Inferior parietal cortex (tissue), 1 donor: ENCODE results near the gene EFTUD2.

Experiments used
- DNase-seq: peaks from one replicate; pipeline ENCODE4 v3.0.0-alpha.2; 2016; ENCODE audit errors: extremely low spot score

The EFTUD2 gene

DNA sequence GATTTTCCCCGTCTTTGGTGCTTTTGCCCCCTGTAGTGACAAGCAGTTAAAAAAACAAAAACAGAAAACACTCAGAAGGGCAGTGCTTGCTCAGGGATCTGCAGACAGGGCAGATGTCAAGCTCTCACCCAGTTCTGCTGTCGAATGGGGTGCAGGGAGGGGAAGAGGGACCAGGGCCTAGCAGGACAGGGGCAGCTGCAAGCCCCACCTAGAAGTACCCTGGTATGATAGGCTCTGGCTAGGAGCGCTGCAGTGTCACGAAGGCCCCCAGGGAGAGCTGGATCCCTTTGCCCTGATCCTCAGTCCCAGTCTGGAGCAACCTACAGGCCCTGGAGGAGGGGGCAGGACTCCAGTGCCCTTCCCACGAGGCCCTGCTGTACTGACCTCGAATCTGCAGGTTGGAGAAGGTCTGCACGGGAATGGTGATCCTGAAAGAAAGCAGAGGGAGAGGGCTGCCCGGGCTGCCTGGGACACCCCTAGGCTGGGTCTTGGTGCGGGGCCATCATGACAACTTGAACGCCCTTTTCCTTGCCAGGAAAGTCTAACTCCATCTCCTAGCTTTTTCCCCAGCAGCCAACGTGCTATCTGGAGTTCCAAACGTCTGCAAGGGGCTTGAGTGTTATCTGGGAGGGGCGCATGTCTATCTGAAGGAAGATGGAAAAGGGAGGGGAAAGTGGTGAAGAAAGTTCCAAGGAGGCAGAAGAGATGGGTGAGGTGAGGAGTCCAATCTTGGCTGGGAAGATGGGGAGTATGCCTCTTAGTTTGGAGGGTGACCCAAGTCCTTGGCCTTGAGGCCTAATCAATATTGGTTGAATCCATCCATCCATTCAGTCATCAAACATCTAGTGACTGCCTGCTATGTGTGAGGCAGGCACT, 11.2 kb upstream of the EFTUD2 start:
- DNase-seq, result no peak

DNA sequence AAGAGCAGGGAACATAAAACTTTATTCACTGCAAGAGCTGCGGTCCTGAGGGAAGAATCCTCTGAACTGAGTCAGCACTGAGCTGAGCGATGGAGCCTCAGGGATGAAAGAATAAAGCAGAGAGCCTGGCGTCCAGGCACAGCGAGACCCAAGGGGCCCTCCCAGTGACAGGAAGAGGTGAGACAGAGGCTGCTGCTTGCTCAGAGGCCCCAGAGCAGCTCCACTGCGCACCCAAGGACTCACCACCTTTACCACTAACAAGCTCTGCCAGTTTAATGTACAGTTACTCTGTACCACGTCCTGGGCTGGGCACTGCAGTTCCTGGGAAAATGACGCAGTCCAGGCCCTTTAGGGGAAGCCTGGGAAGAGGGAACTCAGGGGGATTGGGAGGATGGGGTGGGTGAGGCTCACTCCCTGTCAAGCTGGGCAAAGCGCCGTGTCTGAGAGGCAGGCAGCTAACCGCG, 10.5 kb upstream of the EFTUD2 start:
- no peak for DNase-seq

DNA sequence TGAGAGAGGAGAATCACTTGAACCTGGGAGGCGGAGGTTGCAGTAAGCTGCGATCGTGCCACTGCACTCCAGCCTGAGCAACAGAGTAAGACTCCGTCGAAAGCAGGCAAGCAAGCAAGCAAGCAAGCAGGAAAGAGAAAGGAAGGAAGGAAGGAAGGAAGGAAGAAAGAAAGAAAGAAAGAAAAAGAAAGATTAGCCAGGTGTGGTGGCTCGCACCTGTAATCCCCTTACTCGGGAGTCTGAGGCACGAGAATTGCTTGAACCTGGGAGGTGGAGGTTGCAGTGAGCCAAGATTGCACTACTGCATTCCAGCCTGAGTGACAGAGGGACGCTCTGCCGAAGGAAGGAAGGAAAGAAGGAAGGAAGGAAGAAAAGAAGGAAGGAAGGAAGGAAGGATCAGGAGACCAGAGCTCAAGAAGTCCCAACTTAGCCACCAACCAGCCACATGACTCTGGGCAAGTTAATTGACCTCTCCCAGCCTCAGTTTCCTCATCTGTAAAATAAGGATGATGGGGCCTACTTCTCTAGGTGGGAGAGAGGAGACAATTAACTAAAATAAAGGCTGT, 9.6 kb upstream of the EFTUD2 start:
- DNase-seq, result no peak

DNA sequence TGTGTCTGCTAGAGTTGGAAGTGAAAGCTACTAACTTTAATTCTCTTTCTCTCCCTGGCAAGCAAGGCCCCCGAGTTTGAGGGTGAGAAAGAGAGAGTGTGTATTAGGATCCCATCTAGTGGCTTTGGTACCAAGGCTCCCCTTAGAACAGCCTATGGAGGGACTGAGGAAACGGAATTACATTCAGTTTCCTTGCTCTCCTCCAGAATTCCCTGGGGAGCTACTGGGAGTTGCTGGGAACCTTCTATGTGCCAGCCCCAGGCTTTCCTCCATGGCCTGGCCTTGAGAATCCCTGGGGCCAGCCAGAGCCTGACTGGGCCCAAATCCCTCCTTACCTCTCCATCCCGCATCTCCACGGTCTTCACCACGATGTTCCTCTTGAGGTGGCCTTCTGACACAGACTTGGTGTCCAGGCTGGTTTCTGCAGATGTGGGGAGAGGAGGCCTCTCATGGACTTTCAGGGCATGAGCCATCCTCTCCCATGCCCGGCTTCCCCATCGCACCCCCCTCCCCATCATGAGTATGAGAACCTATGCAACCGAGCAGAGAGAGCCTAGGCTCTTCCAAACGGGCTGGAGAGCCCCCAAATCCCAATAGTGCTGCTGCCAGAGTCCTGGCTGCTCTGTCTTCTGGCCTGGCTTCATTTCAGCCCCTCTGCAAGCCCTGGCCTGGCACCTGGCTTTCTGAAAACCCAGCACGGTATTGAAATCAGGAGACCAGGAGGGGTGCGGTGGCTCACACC, 8.7 kb upstream of the EFTUD2 start:
- DNase-seq, result no peak

DNA sequence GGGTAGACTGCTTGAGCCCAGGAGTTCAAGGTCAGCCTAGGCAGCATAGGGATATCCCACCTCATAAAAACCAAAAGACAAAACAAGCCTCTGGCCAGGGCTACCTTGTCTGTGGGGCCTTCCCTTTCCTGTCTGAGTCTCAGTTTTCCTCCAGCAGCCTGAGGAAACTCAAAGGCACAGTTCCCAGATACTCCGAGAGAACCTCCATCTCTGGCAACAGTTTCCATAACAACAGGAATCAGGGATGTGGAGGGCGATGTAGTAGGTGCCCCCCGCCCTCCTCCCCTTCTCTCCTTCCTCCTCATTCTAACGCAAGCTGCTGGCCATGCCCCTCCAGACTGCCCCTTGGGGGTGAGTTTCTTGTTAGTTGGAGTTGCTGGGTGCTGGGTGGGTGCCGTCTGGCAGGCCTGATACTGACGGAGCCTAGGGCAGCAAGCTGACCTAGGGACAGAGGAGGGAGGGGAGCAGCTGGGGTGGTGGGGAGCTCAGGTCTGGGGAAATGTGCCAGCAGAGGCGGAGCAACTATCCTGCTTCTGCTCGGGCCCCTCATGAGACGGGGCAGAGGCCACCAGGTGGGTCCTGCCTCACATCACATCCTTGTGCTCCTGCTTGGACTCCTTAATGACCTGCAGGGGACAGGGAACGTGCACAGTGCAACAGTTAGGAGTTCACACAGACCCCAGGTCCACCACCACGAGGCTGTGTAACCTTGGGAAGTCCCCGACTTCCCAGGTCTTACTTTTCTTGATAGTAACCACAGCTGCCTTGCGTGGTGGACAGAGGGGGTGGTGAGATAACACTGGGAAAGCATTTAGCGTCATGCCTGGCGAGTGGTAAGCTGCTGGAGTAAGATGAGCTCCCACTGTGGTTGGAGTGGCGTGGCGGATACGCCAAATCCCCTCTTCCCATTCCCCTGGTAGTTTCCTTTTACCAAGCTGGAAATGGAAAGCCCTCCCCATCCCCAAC, 7.8 kb upstream of the EFTUD2 start:
- DNase-seq, result no peak

DNA sequence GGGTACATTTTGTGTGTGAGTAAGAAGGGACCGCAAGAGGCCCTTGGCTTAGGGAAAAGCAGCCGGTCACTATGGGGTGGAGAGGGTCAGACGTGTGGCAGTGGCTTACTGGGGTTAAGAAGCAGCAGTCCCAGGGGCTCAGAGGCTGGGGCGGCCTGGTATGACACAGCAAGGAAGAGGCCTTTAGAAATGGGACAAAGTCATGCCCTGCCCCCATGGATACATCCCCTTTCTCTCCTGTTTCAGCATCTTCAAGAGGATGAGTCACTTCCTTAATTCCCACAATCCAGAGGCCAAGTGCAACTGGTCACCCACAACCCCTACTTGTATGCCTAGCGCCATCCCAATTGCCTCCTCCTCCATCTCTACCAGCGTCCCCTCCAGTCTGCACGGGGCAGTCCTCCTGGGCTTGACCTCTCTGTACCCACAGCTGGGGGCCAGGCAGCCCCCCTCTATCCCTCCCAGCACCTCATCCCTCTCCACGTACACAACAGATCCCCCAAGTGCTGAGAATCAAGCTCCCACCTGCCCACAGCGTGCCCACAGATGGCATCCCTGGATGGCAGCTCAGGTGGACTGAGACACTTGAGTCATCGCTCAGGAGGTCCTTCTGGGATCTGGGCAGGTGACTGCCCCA, 6.9 kb upstream of the EFTUD2 start:
- no peak for DNase-seq

DNA sequence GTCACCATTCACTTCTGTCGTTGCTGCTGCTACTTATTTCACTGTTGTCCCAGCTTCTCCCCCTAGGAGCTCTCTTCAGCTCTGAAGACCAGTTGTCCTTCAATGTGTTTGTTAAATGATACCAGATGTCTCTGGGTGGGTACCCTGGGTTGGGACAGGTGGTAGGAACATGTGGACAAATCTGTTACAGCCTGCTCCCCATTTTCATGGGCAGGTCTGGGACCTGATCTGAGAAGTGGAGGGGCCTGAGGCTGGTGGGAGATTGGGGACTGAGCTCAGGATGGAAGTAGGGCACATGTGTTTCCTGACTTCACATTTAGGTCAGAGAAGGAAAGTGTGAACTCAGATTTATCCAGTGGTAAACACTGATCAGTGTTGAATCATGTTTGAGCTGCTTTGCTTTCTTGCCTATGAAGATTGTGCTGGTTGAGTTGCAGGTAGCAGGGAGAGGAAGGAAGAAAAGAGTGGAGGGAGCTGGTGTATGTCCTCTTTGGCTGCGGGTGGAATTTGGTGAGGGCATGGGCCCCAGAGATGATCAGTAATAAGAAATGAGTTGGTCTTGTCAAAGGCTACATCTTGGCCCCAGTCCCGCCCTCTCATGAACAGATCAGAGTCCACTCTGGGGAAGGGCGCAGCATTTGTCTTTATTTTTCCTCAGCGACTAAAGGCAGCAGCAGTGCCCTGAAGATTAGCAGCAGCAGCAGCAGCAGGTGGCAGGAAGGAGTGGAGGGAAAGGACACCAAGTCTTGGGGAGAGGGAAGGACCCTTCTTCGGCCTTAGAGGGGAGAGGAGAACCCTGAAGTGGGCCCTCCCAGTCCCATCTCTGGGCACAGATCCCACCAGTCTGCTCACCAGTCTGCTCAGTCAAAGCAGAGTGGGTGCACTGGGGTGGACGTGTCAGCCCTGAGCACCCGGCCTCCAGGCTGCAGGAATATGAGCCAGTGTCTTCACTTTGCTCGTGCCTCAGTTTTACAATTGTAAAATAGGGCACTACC, 6.1 kb upstream of the EFTUD2 start:
- no peak for DNase-seq

DNA sequence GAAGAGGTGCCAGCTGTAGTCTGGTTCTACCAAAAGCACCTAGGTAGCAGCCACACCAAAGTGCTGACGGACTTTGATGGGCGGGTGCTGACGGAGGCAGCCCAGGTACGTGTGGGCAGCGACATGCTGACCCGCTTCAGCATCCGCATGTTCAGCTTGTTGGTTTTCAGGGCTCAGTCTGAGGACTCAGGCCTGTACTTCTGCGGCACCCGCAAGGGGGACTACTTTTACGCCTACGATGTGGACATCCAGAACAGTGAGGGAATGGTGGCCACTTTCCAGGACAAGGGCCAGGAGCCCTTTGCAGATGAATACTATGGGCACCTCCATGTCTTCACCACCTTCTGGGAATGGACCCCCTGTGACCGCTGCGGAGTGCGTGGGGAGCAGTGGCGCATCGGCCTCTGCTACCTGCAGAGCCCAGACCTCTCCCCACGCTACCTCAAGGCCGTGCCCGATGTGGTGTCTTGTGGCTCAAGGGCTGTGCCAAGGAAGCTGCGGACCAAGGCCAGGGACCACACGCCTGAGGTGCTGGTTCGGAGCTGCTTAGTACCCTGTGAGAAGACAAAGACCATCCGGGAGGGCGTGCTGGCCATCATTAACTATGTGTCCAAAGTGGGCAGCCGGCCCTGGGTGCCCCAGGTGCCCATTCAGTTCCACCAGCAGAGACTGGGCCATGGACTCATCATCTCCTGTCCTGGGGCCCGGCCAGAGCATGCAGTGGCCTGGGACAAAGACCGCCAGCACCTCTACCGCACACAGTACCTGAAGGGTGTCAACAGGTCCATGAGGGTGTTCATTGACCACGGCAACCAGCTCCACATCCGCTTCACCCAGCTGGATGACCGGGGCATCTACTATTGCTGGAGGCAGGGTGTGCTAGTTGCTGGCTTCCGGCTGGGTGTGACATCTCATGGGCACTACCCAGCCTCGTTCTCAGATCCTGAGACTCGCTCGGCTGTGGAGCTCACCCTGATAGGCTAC, 5.0 kb upstream of the EFTUD2 start:
- DNase-seq, result no peak

DNA sequence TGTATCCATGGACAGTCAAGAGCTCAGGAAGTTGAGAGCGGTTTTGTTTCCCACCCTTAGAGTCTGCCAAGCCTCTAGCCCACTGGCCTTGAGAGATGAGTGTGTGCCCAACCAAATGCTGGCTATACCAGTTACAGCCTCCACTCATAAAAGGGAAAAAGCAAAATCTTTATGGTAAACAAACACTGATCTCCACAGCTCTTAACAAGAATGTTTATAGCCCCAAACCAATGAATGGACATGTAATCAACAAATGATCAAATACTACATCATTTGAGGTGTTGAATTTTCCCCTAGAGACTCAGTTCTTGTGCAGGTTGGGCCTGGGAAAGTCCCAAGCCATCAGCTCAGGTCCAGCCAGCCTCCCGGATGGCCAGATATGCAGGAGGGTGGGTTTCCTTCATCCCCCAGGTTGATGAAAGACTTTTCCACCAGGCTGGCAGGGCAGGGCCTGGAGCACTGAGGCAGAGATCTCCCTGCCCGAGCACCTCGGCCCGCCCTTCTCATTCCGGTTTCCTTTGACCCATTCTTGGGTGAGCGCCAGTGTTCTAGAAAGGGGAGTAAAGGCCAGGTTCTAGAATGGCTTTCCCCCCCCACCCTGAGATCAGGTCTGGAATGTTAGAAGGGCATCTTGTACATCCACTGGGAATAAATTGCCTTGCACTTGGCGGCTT, 3.9 kb upstream of the EFTUD2 start:
- DNase-seq, result no peak

DNA sequence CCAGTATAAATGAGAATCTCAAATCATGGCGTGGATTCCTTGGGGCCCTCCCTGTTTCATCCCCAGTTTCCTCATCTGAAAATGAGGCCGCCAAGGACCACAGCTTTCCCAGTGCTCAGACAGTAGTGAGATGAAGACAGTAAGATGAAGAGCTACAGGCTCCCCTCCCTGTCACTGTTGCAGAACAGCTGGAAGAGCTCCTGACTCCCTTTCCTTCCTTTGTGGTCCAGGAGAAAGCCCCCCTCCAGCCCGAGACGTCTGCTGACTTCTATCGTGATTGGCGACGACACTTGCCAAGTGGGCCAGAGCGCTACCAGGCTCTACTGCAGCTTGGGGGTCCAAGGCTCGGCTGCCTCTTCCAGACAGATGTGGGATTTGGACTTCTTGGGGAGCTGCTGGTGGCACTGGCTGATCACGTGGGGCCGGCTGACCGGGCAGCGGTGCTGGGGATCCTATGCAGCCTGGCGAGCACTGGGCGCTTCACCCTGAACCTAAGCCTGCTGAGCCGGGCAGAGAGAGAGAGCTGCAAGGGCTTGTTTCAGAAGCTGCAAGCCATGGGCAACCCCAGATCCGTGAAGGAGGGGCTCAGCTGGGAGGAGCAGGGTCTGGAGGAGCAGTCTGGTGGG, 3.0 kb upstream of the EFTUD2 start:
- no peak for DNase-seq

DNA sequence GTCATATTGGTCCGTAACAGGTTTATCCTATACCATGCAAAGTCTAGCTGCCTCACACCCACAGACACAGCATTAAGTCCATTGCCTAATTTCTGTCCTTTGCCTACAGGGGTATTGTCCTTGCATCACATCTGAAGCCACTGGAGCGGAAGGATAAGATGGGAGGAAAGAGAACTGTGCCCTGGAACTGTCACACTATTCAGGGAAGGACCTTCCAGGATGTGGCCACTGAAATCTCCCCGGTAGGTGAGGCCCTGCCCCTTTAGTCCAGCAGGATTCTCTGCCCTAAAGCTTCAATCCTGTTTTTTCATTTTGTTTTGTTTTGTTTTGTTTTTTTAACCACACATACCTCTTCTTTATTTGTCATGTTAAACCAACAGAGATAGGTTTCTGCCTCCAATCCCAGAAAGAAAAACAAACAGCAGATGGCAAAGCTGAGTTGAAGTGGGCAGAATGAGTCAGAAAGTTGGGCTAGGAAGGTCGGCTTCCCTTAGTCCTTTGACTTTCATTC, 2.2 kb upstream of the EFTUD2 start:
- DNase-seq, result no peak

DNA sequence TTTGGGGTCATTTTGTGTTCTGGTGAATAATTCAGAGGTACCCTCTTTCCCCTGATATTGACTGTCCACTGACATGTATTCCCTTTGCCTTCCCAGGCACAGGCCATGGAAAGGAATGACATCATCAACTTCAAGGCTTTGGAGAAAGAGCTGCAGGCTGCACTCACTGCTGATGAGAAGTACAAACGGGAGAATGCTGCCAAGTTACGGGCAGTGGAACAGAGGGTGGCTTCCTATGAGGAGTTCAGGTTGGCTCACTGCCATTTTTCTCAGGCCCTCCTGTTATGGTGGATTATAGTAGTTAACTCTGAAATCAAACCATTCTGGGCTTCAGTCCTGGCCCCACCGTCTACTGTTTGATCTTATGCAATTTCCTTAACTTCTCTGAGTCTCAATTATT, 1.6 kb upstream of the EFTUD2 start:
- peak; percentile 39 for DNase-seq

DNA sequence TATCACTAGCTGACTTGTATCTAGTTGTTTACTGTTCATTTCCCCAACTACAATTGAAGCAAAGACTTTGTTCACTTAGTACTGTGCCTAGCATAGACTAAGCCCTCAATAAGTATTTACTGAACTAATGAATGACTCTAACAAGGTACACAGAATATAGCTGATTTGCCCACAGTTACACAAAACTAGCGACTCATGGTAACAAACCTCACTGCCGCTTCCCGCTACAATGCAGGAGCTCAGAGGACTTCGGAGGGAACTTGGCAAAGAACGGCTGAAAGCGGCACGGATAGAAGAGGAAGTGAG, 524 bp downstream of the EFTUD2 start:
- no peak for DNase-seq

DNA sequence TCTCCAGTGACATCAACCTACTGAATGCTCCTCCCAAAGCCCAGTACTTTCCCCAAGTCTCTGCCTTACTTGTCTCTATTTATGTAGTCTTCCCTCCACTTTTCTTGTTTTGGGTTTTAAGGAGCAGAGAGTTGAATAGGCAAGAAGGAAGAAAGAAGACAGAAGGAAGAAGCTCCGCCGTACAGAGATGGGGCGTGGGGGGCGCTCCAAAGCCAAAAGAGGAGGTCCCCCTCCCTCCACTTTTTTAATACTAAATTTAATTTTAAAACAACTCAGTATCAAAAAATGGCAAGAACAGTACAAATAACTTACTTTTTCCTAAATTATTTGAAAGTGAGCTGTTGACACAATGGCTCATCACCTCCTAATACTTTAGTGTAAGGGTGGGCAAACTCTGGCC, 4.6 kb downstream of the EFTUD2 start:
- DNase-seq, result no peak

DNA sequence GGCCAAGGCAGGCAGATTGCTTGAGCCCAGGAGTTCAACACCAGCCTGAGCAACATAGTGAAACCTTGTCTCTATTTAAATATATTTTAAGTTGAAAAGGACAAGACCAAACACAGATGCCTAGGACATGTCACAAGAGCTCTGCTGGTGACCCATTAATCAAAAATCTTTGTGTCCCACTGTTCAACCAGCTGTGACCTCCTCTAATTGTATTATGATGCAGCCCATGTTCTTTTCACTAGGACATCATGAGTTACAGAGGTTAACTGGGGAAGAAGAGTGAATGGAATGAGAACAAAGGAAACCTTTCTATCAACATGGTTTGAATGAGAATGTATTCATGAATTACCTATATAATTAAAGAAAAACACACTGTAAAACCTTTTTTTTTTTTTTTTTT, 7.0 kb downstream of the EFTUD2 start:
- DNase-seq, result no peak

DNA sequence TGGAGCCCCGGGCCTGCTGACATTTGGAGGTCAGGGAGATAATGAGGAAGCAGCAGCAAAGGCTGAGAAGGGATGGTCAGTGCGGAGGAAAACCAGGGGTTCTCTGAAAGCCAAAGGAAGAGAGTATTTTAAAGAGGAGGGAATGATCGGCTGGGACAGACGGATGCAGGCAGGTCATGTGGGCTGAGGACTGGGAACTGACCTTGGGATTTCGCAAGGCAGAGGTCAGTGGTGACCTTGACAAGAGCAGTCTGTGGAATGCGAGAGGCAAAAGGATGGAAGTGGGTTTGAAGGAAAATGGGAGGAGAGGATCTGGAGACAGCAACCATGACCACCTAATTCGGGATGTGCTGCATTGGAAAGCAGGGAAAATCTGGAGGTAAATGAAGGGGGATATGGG, 10.2 kb downstream of the EFTUD2 start:
- no peak for DNase-seq
